GM12878 (cell line): ENCODE data around the gene PDGFD.

Experiments
- CHD1 ChIP-seq: IDR thresholded peaks from 2 replicates; pipeline ENCODE4 v1.6.1; 2012; ENCODE audit warnings: low read depth, low read length, improper control_type of control experiment
- CREM ChIP-seq: IDR thresholded peaks from 2 replicates; pipeline ENCODE4 v1.6.1; 2014; ENCODE audit warnings: antibody characterized with exemption, low read depth
- NFIC ChIP-seq: IDR thresholded peaks from 2 replicates; pipeline ENCODE4 v1.6.1; 2012; ENCODE audit warnings: low read depth, mild to moderate bottlenecking, inconsistent platforms, low read length, moderate library complexity
- RFX5 ChIP-seq: IDR thresholded peaks from 2 replicates; pipeline ENCODE4 v1.6.1; 2011; ENCODE audit warnings: low read depth, low read length, improper control_type of control experiment
- SMAD5 ChIP-seq: IDR thresholded peaks from 2 replicates; pipeline ENCODE4 v1.6.1; 2016; ENCODE audit warnings: antibody characterized with exemption, low read depth
- SRF ChIP-seq, 2 experiments: IDR thresholded peaks; 2 replicates each; pipeline ENCODE4 v1.6.1; 2011; ENCODE audit warnings: low read depth in 2 of 2, low read length in 2 of 2, mild to moderate bottlenecking in 1 of 2, moderate library complexity in 1 of 2
- TAF1 ChIP-seq: IDR thresholded peaks from 2 replicates; pipeline ENCODE4 v1.6.1; 2011; ENCODE audit warnings: mild to moderate bottlenecking, low read depth, low read length, borderline replicate concordance
- TF ChIP-seq, protein P1 (sequence below): fragments of 150-350 bp; IDR thresholded peaks from 2 replicates; pipeline ENCODE4 v1.6.1; 2016; ENCODE audit warnings: low read depth, low read length
- TF ChIP-seq, protein P2 (sequence below): IDR thresholded peaks from 2 replicates; pipeline ENCODE4 v1.6.1; 2012; ENCODE audit warnings: mild to moderate bottlenecking, low read depth, low read length

DNA sequence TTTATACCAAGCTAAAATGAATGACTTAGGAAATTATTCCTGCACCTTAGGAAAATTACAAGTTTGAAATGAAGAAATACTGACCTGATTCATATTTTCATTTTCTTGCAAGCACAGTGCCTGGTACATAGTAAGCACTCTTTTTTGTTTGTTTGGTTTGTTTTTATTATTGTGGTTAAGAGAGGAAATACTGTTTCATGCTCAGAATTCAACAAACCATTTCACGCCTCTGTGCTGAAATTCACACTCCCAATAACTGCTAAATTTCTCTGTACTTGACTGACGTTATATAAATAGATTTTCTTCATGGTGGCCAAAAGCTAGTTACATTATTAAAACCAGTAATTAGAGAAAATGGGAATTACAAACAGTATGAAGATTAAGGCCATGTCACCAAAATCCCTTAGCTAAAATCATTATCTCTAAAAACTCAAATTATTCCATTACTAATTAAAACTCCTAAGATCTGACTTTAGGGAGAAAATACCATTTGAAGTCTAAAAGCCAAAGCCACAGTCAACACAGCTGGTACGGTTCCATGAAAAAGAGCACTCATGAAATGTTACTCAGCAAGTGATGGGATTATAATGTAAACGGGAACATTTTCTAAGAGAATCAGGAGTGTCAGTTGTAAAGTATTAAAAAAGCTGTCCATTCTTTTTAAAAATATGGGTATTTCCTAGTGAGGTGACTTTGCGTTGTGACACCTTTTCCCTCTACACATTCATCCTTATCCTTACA is 205.3 kb downstream of the PDGFD start:
- TF ChIP-seq CREM (no peak), TAF1 (no peak), SRF (IDR thresholded peaks at IDR 0.05; ENCODE audit: low read depth in 2 of 2, low read length in 2 of 2) (no peak), SMAD5 (no peak), RFX5 (no peak), NFIC (no peak), CHD1 (no peak)
- TF ChIP-seq, protein P1, sequence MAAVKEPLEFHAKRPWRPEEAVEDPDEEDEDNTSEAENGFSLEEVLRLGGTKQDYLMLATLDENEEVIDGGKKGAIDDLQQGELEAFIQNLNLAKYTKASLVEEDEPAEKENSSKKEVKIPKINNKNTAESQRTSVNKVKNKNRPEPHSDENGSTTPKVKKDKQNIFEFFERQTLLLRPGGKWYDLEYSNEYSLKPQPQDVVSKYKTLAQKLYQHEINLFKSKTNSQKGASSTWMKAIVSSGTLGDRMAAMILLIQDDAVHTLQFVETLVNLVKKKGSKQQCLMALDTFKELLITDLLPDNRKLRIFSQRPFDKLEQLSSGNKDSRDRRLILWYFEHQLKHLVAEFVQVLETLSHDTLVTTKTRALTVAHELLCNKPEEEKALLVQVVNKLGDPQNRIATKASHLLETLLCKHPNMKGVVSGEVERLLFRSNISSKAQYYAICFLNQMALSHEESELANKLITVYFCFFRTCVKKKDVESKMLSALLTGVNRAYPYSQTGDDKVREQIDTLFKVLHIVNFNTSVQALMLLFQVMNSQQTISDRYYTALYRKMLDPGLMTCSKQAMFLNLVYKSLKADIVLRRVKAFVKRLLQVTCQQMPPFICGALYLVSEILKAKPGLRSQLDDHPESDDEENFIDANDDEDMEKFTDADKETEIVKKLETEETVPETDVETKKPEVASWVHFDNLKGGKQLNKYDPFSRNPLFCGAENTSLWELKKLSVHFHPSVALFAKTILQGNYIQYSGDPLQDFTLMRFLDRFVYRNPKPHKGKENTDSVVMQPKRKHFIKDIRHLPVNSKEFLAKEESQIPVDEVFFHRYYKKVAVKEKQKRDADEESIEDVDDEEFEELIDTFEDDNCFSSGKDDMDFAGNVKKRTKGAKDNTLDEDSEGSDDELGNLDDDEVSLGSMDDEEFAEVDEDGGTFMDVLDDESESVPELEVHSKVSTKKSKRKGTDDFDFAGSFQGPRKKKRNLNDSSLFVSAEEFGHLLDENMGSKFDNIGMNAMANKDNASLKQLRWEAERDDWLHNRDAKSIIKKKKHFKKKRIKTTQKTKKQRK: no peak
- TF ChIP-seq, protein P2, sequence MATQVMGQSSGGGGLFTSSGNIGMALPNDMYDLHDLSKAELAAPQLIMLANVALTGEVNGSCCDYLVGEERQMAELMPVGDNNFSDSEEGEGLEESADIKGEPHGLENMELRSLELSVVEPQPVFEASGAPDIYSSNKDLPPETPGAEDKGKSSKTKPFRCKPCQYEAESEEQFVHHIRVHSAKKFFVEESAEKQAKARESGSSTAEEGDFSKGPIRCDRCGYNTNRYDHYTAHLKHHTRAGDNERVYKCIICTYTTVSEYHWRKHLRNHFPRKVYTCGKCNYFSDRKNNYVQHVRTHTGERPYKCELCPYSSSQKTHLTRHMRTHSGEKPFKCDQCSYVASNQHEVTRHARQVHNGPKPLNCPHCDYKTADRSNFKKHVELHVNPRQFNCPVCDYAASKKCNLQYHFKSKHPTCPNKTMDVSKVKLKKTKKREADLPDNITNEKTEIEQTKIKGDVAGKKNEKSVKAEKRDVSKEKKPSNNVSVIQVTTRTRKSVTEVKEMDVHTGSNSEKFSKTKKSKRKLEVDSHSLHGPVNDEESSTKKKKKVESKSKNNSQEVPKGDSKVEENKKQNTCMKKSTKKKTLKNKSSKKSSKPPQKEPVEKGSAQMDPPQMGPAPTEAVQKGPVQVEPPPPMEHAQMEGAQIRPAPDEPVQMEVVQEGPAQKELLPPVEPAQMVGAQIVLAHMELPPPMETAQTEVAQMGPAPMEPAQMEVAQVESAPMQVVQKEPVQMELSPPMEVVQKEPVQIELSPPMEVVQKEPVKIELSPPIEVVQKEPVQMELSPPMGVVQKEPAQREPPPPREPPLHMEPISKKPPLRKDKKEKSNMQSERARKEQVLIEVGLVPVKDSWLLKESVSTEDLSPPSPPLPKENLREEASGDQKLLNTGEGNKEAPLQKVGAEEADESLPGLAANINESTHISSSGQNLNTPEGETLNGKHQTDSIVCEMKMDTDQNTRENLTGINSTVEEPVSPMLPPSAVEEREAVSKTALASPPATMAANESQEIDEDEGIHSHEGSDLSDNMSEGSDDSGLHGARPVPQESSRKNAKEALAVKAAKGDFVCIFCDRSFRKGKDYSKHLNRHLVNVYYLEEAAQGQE: no peak
